Measurements from ENCODE around the gene FDXR.

- TF ChIP-seq EZH2 (optimal IDR thresholded peaks at IDR 0.05; ENCODE audit: low read depth, low read length) (no peak), CTCF (IDR thresholded peaks at IDR 0.05; ENCODE audit: low read length) (no peak), EZH2phosphoT487 (IDR thresholded peaks at IDR 0.05; ENCODE audit: low read length) (no peak)
These were observed 17.8 kb upstream of the FDXR start for GRCh38 chr17:74890554-74890953.

Measured in MM.1S (cell line).